B cell (primary cell): ENCODE data around the gene OCSTAMP.

Experiments used
- CTCF ChIP-seq: fragments of 200-600 bp; IDR thresholded peaks from one replicate; pipeline ENCODE4 v1.8.0; 2022; ENCODE audit warnings: antibody characterized with exemption, mild to moderate bottlenecking
- EZH2 ChIP-seq: IDR thresholded peaks from 2 replicates; pipeline ENCODE4 v1.6.1; 2012; ENCODE audit warnings: borderline replicate concordance, low read depth, mild to moderate bottlenecking, moderate library complexity, low read length; ENCODE audit not compliant: insufficient read depth, poor library complexity, severe bottlenecking

GRCh38 chr20:46581391-46581790 lies 30.9 kb upstream of the OCSTAMP start:
- TF ChIP-seq CTCF (no peak), EZH2 (no peak)
